ENCODE measurements around the gene ULBP1.
"Not testable (repeated sequence)": the region's sequence is repeated elsewhere in the genome, so short reads cannot be mapped to it uniquely, and the experiment has no call there.

- not testable (repeated sequence) for TF ChIP-seq POLR2A (IDR thresholded peaks at IDR 0.05; ENCODE audit: low read depth, low read length); TAF1 (IDR thresholded peaks at IDR 0.05; ENCODE audit: borderline replicate concordance, low read depth, low read length); POLR2AphosphoS5 (IDR thresholded peaks at IDR 0.05; ENCODE audit: low read depth, low read length)
These were observed 25.7 kb upstream of the ULBP1 start for GRCh38 chr6:149938013-149938570.

All from GM12892 (cell line).